Measurements from ENCODE around the gene SMIM32. TPM values are rescaled to one million over a fixed set of nuclear protein-coding genes. Genes with fewer than 3 reads are reported as not detected.

Gene SMIM32
- total and polyA plus RNA-seq, 2 donors (not counting 1 experiment from before 2014, with no cell fraction given), result not detected

- H4K20me1 ChIP-seq (ENCODE audit: control insufficient read depth, extremely low read depth, insufficient read depth, low read length), result peaks cover 4% of the 10 kb centered on the region
- no peak overlapping the region for H3K27ac ChIP-seq (ENCODE audit: insufficient read depth, low read length)
- no peak for DNase-seq (ENCODE audit: low read depth in 2 of 2)
- no peaks in the 10 kb centered on the region for H3K27me3 ChIP-seq (ENCODE audit: control insufficient read depth, insufficient read depth, low read length)
- H3K36me3 ChIP-seq (ENCODE audit: control insufficient read depth, insufficient read depth, low read length), result no peaks in the 10 kb centered on the region
- H3K79me2 ChIP-seq (ENCODE audit: control insufficient read depth, insufficient read depth, low read length), result peaks cover 79% of the 10 kb centered on the region
- no peaks in the 10 kb centered on the region for H3K4me1 ChIP-seq (ENCODE audit: control insufficient read depth, extremely low read depth, insufficient read depth, low read length)
- no peak overlapping the region for H3K9ac ChIP-seq (ENCODE audit: insufficient read depth, low read length)
- TF ChIP-seq EZH2 (IDR thresholded peaks at IDR 0.05; ENCODE audit: low read length, missing control alignments) (no peak), CTCF (conservative IDR thresholded peaks at IDR 0.05 in 1 of 2, IDR thresholded peaks at IDR 0.05 in 1 of 2; ENCODE audit: low read depth in 1 of 2, low read length in 2 of 2) (no peak)
- no peak overlapping the region for H2AFZ ChIP-seq (ENCODE audit: low read length)
- H3K9me3 ChIP-seq (ENCODE audit: control insufficient read depth, insufficient read depth, low read depth, low read length), result no peaks in the 10 kb centered on the region
- H3K4me2 ChIP-seq (ENCODE audit: extremely low read depth, insufficient read depth, low read length), result no peak overlapping the region
- no peak overlapping the region for H3K4me3 ChIP-seq (replicated peaks in 1 of 4; ENCODE audit: control extremely low read depth in 1 of 4, insufficient read depth in 1 of 4, low read depth in 3 of 4, low read length in 4 of 4)
Observed at GRCh38 chr5:136149891-136150290, 43.1 kb downstream of the SMIM32 start.

GRCh38 chr5:136147632-136148031 is 45.3 kb downstream of the SMIM32 start:
- DNase-seq (ENCODE audit: low read depth in 2 of 2), result no peak
- H3K27me3 ChIP-seq (ENCODE audit: control insufficient read depth, insufficient read depth, low read length), result no peaks in the 10 kb centered on the region
- no peak overlapping the region for H2AFZ ChIP-seq (ENCODE audit: low read length)
- TF ChIP-seq EZH2 (IDR thresholded peaks at IDR 0.05; ENCODE audit: low read length, missing control alignments) (no peak), CTCF (conservative IDR thresholded peaks at IDR 0.05 in 1 of 2, IDR thresholded peaks at IDR 0.05 in 1 of 2; ENCODE audit: low read depth in 1 of 2, low read length in 2 of 2) (no peak)
- no peak overlapping the region for H3K27ac ChIP-seq (ENCODE audit: insufficient read depth, low read length)
- peaks cover 4% of the 10 kb centered on the region for H4K20me1 ChIP-seq (ENCODE audit: control insufficient read depth, extremely low read depth, insufficient read depth, low read length)
- no peak overlapping the region for H3K9ac ChIP-seq (ENCODE audit: insufficient read depth, low read length)
- no peak overlapping the region for H3K4me2 ChIP-seq (ENCODE audit: extremely low read depth, insufficient read depth, low read length)
- peaks cover 89% of the 10 kb centered on the region for H3K79me2 ChIP-seq (ENCODE audit: control insufficient read depth, insufficient read depth, low read length)
- H3K9me3 ChIP-seq (ENCODE audit: control insufficient read depth, insufficient read depth, low read depth, low read length), result no peaks in the 10 kb centered on the region
- H3K36me3 ChIP-seq (ENCODE audit: control insufficient read depth, insufficient read depth, low read length), result no peaks in the 10 kb centered on the region
- no peaks in the 10 kb centered on the region for H3K4me1 ChIP-seq (ENCODE audit: control insufficient read depth, extremely low read depth, insufficient read depth, low read length)
- H3K4me3 ChIP-seq (replicated peaks in 1 of 4; ENCODE audit: control extremely low read depth in 1 of 4, insufficient read depth in 1 of 4, low read depth in 3 of 4, low read length in 4 of 4), result no peak overlapping the region

GRCh38 chr5:136146201-136146600 is 46.8 kb downstream of the SMIM32 start:
- Histone ChIP-seq H2AFZ (ENCODE audit: low read length) (no peak overlapping the region), H3K4me1 (ENCODE audit: control insufficient read depth, extremely low read depth, insufficient read depth, low read length) (no peaks in the 10 kb centered on the region), H3K9me3 (ENCODE audit: control insufficient read depth, insufficient read depth, low read depth, low read length) (no peaks in the 10 kb centered on the region), H3K27ac (ENCODE audit: insufficient read depth, low read length) (no peak overlapping the region), H3K9ac (ENCODE audit: insufficient read depth, low read length) (no peak overlapping the region), H3K79me2 (ENCODE audit: control insufficient read depth, insufficient read depth, low read length) (peaks cover 90% of the 10 kb centered on the region), H4K20me1 (ENCODE audit: control insufficient read depth, extremely low read depth, insufficient read depth, low read length) (peaks cover 3% of the 10 kb centered on the region), H3K36me3 (ENCODE audit: control insufficient read depth, insufficient read depth, low read length) (no peaks in the 10 kb centered on the region), H3K4me2 (ENCODE audit: extremely low read depth, insufficient read depth, low read length) (no peak overlapping the region), H3K27me3 (ENCODE audit: control insufficient read depth, insufficient read depth, low read length) (no peaks in the 10 kb centered on the region), H3K4me3 (replicated peaks in 1 of 4; ENCODE audit: control extremely low read depth in 1 of 4, insufficient read depth in 1 of 4, low read depth in 3 of 4, low read length in 4 of 4) (no peak overlapping the region)
- DNase-seq (ENCODE audit: low read depth in 2 of 2), result no peak
- no peak for TF ChIP-seq EZH2 (IDR thresholded peaks at IDR 0.05; ENCODE audit: low read length, missing control alignments)
- no peak for TF ChIP-seq CTCF (conservative IDR thresholded peaks at IDR 0.05 in 1 of 2, IDR thresholded peaks at IDR 0.05 in 1 of 2; ENCODE audit: low read depth in 1 of 2, low read length in 2 of 2)

All from fibroblast of lung (primary cell).